PC-9 (cell line): Measurements from ENCODE around the gene DUSP10.

Source experiments
- EZH2 ChIP-seq: fragments of 200-600 bp; sonication (generic); IDR thresholded peaks from 2 replicates; pipeline ENCODE4 v1.8.0; 2017; ENCODE audit warnings: antibody characterized with exemption, low read depth
- TF ChIP-seq, protein P1 (sequence below): fragments of 200-600 bp; sonication (generic); conservative IDR thresholded peaks from 2 replicates; pipeline ENCODE4 v1.6.1; 2017; ENCODE audit warnings: mixed run types, antibody characterized with exemption, mild to moderate bottlenecking, moderate library complexity

DNA sequence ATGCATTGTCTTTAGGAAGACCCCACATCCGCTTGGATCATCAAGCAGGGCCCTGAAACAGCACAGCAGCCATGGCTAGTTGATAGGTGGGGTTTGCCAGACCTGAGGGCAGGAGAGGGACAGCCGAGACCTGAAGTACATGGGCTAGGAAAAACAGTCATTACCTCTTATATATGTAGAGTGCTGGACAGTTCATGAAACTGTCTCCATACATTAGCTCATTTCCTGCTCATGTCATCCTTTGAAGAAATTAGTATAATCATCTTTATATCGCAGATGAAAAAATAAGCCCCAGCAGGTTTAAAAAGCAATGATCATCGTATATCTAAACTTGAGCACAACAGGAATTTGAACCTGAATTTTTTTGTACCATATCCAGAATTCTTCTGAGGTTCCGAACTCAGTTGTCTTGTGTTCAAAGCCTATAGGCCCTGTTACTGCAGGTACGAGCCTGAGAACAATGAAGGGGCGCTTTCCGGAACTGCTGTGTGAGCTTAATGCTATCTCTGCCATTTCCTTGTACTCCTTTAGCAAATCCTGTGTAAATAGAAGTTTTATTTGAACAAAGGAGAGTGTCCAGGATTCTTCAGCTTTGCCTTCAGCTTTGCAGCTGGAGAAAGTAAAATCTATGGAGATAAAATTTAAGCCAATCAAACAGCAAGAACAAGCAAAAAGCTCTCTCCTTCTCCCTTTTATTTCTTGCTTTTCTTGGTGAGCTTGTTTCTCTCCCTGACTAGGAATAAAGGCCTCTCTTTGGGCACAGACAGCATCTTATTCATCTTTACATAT lies 32.4 kb upstream of the DUSP10 start:
- TF ChIP-seq, protein P1, sequence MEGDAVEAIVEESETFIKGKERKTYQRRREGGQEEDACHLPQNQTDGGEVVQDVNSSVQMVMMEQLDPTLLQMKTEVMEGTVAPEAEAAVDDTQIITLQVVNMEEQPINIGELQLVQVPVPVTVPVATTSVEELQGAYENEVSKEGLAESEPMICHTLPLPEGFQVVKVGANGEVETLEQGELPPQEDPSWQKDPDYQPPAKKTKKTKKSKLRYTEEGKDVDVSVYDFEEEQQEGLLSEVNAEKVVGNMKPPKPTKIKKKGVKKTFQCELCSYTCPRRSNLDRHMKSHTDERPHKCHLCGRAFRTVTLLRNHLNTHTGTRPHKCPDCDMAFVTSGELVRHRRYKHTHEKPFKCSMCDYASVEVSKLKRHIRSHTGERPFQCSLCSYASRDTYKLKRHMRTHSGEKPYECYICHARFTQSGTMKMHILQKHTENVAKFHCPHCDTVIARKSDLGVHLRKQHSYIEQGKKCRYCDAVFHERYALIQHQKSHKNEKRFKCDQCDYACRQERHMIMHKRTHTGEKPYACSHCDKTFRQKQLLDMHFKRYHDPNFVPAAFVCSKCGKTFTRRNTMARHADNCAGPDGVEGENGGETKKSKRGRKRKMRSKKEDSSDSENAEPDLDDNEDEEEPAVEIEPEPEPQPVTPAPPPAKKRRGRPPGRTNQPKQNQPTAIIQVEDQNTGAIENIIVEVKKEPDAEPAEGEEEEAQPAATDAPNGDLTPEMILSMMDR, result no peak
- no peak for TF ChIP-seq EZH2
